CD4-positive, alpha-beta T cell treated with Interleukin-4 for 1 hour (primary cell): ENCODE data around the gene SNRPN.
A peak's percentile ranks its signal among the peaks of the same experiment; 100 is the strongest.
"Not testable (repeated sequence)": the region's sequence is repeated elsewhere in the genome, so short reads cannot be mapped to it uniquely, and the experiment has no call there.

Source experiments
- DNase-seq, 2 donors: peaks; one replicate each; pipeline ENCODE4 v3.0.0-alpha.2; 2020 to 2022

SNRPN gene

GRCh38 chr15:24954783-24955530 lies at the start of gene SNRPN, which contains the start of gene SNURF:
TSS of gene SNRPN (plus strand) at chr15:24954987. CDS start at chr15:24974454, 19,467 bp downstream.
TSS of gene SNURF (plus strand) at chr15:24954987. CDS start at chr15:24955049, 62 bp downstream.
- DNase-seq: peak; percentile 64 to 71

GRCh38 chr15:24916305-24917009 lies 38.3 kb upstream of the SNRPN start:
- DNase-seq: no peak

GRCh38 chr15:24917431-24917830 lies 37.4 kb upstream of the SNRPN start:
- no peak for DNase-seq

GRCh38 chr15:24919446-24919845 lies 35.3 kb upstream of the SNRPN start:
- DNase-seq: no peak

GRCh38 chr15:24922781-24923180 lies 32.0 kb upstream of the SNRPN start:
- not testable (repeated sequence) for DNase-seq

- no peak for DNase-seq
Measured at GRCh38 chr15:24924153-24924552, 30.6 kb upstream of the SNRPN start.

- no peak for DNase-seq
Measured at GRCh38 chr15:24924621-24925020, 30.2 kb upstream of the SNRPN start.

- not testable (repeated sequence) for DNase-seq
Measured at GRCh38 chr15:24931874-24932732, 22.7 kb upstream of the SNRPN start.

- no peak for DNase-seq
Measured at GRCh38 chr15:24933716-24934115, 21.1 kb upstream of the SNRPN start.

GRCh38 chr15:24938224-24938623 lies 16.6 kb upstream of the SNRPN start:
- DNase-seq: not testable (repeated sequence)

GRCh38 chr15:24940236-24940635 lies 14.6 kb upstream of the SNRPN start:
- DNase-seq: no peak

GRCh38 chr15:24943361-24943760 lies 11.4 kb upstream of the SNRPN start:
- no peak for DNase-seq

GRCh38 chr15:24944954-24945353 lies 9.8 kb upstream of the SNRPN start:
- no peak for DNase-seq

- DNase-seq: no peak
Measured at GRCh38 chr15:24945711-24946110, 9.1 kb upstream of the SNRPN start.

GRCh38 chr15:24948495-24948894 lies 6.3 kb upstream of the SNRPN start:
- no peak for DNase-seq

- DNase-seq: peak; percentile 12 to 37
Measured at GRCh38 chr15:24955531-24955921, 739 bp downstream of the SNRPN start.

- DNase-seq: peak; percentile 83
Measured at GRCh38 chr15:24956111-24956838, 1.5 kb downstream of the SNRPN start.

- no peak for DNase-seq
Measured at GRCh38 chr15:24957691-24958090, 2.9 kb downstream of the SNRPN start.

GRCh38 chr15:24961967-24962366 lies 7.2 kb downstream of the SNRPN start:
- DNase-seq: no peak

GRCh38 chr15:24962880-24963279 lies 8.1 kb downstream of the SNRPN start:
- DNase-seq: no peak

GRCh38 chr15:24966364-24967103 lies 11.7 kb downstream of the SNRPN start:
- DNase-seq: no peak

GRCh38 chr15:24971052-24971451 lies 16.3 kb downstream of the SNRPN start:
- no peak for DNase-seq
